HG02870 (cell line): ENCODE data around the gene BRI3BP.
"Not testable (repeated sequence)": the region's sequence is repeated elsewhere in the genome, so short reads cannot be mapped to it uniquely, and the experiment has no call there.

ENCODE experiments used
- ATAC-seq: cut with Tn5 transposase; IDR thresholded peaks from one replicate; pipeline ENCODE4 v1.9.1; 2021; ENCODE audit warnings: mild to moderate bottlenecking, moderate library complexity; ENCODE audit not compliant: unreplicated experiment

BRI3BP gene

DNA sequence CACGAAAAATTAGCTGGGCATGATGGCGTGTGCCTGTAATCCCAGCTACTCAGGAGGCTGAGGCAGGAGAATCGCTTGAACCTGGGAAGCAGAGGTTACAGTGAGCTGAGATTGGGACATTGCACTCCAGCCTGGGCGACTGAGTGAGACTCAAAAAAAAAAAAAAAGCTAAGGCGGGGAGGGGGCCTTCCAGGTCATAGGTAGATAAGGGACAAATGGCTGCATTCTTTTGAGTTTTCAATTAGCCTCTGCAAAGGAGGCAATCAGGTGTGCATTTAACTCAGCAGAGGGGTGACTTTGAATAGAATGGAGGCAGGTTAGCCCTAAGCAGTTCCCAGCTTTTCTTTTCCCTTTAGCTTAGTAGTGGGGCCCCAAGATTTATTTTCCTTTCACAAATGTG, 71.0 kb downstream of the BRI3BP start:
- ATAC-seq, result no peak

DNA sequence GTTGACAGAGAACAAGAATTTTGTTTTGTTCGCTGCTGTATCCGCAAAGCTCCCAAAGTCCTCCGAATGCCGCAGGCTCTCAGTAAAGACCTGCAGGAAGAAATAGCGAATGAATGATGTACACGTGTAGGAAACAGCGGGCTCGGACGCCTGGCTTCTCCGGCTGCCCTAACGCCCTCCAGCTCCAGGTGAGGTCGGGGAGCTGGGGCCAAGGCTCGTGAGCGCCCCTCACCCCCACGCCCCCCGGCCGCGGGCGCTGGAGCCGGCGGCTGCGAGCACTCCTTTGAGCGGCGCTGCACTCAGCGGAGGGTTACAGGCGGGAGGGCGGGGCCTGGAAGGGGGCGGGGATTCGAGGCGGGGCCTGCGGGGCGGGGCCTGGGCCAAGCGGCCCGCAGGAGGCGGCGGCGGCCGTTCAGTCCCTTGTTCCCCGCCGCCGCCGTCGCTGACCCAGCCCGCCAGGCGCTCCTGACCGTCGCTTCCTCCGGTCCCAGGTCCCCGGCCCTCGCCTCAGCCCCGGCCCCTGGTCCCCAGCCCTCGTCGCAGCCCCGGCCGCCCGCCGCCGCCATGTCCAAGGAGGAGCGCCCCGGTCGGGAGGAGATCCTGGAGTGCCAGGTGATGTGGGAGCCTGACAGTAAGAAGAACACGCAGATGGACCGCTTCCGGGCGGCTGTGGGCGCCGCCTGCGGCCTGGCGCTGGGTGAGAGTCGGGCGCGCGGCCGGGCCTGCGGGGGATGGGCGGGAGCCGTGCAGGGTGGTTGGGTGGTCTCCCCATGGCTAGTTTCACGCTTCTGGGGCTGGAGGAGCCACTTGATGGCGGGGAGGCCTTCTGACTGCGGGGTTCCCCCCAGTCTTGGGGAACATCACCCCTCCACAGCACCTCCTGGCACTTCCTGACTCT, 71.8 kb downstream of the BRI3BP start, which contains the start of gene AACS:
Gene AACS, plus strand, starts transcription at position 415 of the 898 bp plus-strand sequence. Its CDS starts 150 bp downstream, at position 565.
- ATAC-seq, result peak; percentile 82

DNA sequence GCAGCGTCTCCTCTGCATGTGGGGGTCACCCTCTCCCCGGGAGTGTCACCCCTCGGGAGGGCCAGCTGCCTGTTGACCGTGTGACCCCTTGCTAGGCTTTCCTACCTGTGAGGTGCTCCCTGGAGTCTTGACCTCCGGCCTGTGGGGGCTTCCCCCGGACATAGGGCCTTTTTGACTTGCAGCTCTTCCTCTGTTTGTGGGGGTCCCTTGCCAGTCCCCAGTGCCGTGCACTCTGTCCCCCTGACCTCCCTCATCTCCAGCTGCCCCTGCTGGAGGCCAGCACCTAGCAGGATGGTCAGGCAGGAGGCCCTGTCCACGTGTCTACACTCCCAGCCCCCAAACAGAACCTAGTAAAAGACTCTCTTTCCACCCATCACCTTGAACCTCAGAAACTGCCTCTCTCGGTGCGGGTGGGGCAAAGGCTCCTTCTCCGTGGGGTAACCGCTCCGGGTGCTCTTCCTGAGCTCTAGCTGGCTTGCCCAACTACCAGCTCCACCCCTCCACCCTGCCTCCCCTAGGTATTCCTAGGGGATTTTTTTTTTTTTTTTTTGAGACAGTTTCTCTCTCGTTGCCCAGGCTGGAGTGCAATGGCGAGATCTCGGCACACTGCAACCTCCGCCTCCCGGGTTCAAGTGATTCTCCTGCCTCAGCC, 72.6 kb downstream of the BRI3BP start:
- ATAC-seq, result no peak

DNA sequence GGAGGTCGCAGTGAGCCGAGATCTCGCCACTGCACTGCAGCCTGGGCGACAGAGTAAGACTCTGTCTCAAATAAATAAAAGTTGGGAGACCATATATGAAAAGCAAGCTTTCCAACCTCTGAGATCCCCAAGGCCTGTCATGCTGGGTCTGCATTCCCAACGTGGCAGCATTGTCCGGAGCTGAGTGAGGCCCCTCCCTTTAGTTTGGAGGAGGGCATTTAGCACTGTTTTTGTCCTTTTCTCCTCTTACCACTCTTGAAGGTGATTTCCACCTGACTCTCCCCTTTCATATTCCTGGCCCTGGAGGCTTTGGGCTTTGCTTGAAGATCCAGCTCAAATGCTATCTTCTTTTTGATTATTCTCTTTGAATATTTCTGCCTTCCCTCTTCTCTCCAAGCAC, 74.9 kb downstream of the BRI3BP start:
- ATAC-seq, result no peak

DNA sequence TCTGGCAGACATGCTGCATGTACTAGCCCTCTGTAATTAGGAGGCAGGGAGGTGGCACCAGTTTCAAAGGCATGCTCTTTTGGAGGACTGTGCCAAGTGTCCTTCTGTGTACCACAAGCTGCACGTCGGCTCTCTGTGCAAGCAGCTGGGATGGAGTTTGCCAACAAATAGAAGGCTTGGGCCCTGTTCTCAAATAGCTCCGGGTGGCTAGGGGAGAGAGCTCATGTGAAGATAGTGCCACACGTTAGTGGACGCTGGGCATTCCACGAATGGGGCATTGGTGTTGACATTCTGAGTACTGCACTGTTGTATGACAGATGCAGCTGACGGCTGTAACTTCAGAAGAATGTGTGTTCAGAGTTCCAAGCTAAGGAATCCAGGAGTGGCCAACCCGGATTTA, 76.2 kb downstream of the BRI3BP start:
- ATAC-seq, result no peak

DNA sequence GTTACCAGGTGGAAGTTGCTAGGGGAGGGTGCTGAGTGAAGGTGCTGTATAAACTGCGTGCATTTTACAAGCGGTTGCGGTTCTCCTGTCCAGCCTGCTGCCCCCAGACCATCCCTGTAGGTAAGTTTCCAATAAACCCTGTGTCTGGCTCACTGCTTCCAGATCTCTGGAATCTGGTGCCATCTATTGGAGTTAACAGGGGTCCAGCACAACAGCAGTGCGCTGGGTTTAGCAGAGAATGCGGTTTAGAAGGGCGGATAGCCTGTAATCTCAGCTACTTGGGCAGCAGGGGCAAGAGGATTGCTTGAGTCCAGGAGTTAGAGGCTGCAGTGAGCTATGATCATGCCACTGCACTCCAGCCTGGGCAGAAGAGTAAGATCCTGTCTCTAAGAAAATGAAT, 76.7 kb downstream of the BRI3BP start:
- ATAC-seq, result no peak

DNA sequence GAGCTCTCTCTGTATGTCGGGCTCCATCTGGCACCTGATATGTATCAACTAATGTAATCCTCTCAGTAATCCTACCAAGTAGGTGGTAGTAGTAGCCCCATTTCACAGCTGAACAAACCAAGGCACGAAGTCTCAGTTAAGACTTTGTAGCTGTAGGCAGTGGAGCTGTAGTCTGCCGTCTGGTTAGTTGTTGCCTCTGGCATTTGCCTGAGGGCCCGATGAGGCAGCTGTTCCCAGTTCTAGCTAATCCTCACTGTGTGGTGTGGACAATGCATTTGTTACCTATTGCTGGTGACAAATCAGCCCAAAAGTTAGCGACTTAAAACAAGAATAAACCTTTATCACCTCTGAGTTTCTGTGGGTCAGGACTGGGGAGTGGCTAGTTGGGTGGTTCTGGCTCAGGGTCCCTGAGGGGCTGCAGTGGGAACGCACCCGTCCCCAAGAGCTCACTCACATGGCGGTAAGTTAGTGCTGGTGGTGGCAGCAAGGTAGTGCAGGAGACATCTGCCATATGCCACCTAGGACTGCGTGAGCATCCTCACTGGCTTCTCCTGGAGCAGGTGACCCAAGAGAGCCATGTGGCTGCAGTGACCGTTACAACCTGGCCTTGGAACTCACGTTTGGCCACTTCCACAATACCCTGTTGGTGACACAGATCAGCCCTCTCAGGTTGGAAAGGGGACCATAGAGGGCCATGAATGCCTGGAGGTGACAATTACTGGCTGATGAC, 77.4 kb downstream of the BRI3BP start:
- no peak for ATAC-seq

DNA sequence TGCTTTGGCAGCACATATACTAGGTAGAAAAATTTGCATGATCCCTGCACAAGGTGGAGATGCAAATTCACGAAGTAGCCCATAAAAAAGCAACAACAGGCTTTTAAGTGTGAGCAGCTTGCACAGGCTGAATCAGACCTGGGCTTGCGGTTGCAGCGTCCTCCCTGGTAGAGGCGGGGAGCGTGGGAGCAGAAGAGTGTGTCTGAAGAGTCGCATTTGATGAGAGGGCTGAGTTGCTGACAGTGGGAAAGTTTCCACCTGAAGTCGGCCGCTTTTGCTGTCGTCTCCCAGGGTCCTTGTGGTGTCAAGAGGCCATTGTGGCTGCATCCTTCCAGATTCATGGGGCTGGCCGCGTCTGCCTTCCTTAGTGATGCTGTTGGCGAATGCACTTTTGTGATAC, 78.0 kb downstream of the BRI3BP start:
- no peak for ATAC-seq

DNA sequence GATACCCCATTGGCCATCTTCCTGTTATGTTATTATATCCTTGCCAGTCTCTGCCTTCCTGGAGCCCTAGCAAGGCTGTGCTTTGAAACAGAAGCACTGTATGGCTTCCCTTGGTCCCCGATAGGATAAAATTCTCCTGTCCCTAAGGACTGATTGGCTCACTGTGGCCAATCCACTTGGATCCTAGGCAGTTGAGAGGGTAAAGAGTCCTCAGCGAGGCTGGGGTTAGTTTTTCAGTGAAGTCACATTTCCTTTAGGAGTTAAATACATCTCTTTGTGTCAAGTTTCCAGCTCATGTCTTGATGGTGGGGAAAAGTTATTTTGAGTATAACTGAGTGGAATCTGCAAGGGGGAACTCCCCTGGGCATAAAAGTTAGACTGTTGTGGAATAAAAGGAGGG, 79.1 kb downstream of the BRI3BP start:
- ATAC-seq, result no peak

DNA sequence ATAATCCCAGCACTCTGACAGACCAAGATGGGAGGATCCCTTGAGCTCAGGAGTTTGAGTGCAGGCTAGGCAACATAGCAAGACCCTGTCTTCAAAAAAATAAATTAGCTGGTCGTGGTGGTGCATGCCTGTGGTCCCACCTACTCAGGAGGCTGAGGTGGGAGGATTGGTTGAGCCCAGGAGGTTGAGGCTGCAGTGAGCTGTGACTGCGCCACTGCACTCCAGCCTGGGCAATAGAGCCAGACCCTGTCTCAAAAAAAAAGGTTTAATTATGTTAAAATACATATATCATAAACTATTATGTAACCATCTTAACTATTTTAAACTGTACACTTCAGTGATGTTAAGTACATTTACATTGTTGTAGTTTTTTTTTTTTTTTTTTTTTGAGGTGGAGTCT, 80.8 kb downstream of the BRI3BP start:
- not testable (repeated sequence) for ATAC-seq

DNA sequence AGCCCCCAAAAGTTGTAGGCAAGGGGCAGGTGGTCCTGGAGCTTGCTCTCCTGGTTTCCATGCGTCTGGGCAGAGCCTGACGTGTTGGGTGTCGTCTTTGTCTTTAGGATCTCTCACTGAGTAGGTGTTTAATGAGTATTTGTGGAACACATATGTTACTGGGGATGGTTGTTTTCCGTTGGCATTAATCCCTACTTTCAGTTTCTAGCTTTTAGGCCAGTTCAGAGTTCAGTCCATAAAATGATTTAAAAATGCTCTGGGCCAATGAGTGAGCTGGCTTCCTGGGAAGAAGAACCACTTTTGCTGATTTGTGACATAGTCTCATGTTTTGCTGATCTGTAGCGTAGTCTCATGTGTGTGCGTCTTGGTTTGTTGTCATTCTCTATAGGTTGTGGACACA, 82.7 kb downstream of the BRI3BP start:
- ATAC-seq, result no peak

DNA sequence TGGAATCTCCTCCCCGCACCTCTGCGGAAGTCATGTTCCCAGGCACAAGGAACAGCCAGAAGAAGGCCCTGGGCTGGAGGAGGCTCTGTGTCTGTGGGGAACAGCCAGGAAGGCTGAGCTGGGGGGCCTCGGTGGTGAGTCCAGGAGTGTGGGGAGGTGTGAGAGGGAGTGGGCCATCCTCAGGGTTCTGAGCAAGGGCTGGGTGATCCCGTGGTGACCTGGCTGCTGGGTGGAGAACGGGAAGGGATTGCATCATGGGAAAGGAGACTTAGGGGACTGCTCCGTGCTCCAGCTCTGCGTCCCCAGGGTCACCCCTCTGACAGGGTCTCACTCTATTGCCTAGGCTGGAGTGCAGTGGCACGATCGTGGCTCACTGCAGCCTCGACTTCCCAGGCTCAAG, 85.6 kb downstream of the BRI3BP start:
- no peak for ATAC-seq

DNA sequence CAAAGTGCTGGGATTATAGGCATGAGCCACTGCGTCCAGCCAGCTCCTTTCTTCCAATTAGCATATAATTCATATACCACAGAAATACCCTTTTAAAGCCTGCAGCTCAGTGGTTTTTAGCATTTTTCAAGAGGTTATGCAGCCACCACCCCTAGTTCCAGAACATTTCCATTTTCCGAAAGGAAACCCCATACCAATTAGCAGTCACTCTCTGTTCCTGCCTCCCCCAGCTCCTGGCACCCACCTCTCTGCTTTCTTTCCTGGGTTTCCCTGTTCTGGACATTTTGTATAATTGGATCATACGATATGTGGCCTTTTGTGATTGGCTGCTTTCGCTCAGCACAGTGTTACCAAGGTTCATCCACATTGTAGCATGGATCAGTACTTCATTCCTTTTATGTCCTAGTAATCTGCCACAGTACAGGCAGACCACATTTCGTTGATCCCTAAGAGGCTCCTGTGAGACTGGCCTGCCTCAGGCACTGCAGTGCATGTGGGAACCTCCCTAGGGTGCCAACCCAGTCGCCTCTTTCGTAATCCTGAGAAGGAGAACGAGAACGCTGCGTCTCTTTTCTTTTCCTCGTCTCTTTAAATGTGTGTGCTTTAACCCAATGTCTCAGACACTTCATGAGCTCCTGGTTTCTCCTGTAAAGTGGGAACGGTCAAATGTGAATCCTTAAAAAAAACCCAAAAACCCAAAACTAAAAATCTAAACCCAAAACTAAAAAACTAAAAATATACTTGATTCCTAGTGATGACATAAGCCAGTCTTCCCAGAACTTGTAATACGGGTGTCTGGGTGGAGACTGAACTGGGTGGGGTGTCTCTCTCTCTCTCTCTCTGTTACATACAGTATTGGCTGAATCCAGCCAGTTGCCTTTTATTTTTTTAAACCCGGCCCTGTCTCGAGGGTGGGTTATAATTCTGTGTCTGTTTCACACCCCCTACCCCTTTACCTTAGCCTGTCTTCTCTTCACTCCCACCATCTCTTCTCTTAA, 86.5 kb downstream of the BRI3BP start:
- no peak for ATAC-seq
